Measurements from ENCODE around the gene PEPD.

PEPD gene

DNA sequence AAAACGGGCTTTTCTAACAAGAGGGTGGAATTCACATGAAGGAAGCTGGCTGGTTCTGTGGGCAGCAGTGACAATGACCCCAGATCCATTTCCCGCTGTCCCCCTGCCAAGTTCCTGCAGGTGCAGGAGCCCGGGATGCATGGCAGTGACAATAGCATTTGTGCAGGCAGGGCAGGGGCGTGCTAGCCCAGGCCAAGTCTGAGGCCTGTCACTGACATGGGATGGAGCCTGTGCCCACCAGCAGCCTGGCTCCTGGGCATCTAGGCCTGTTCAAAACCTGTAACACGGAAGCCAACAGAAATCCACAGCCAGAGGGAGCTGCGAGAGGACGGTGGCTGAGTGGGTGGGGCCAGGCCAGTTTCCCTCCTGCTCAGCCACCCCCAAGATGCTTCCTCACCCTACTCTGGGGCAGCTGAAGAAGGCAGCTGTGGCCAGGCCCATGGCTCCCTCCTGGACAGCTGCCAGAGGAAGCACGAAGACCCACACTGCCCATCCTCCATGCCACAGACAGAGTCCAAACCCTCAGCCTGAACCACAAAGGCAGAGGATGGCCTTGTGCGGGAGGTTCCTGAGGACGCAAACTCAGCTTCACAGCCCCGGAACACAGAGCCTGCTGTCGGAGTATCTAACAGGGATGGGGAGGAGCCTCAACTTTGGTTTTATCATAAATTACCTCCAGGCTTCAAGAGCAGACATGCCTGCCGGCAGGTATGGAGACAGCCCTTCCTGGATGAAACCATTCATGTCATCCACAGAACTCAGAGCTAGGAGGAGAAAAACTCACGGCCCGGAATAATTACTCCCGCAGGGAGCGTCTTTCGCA is 74.0 kb downstream of the PEPD start:
- Histone ChIP-seq H3K4me3 (IDR thresholded peaks at IDR 0.05; ENCODE audit: insufficient read depth, low read depth, low read length) (no peak overlapping the region), H3K4me1 (ENCODE audit: low read depth, poor library complexity, severe bottlenecking) (no peaks in the 10 kb centered on the region), H3K36me3 (ENCODE audit: insufficient read depth) (no peaks in the 10 kb centered on the region), H3K27me3 (ENCODE audit: insufficient read depth, low read depth) (no peaks in the 10 kb centered on the region), H4K20me1 (ENCODE audit: insufficient read depth) (no peaks in the 10 kb centered on the region), H3K4me2 (no peak overlapping the region), H3K79me2 (ENCODE audit: insufficient read depth, low read depth) (no peaks in the 10 kb centered on the region), H3K27ac (no peak overlapping the region), H2AFZ (ENCODE audit: low read depth) (no peak overlapping the region), H3K9ac (no peak overlapping the region)
- TF ChIP-seq, protein P1, sequence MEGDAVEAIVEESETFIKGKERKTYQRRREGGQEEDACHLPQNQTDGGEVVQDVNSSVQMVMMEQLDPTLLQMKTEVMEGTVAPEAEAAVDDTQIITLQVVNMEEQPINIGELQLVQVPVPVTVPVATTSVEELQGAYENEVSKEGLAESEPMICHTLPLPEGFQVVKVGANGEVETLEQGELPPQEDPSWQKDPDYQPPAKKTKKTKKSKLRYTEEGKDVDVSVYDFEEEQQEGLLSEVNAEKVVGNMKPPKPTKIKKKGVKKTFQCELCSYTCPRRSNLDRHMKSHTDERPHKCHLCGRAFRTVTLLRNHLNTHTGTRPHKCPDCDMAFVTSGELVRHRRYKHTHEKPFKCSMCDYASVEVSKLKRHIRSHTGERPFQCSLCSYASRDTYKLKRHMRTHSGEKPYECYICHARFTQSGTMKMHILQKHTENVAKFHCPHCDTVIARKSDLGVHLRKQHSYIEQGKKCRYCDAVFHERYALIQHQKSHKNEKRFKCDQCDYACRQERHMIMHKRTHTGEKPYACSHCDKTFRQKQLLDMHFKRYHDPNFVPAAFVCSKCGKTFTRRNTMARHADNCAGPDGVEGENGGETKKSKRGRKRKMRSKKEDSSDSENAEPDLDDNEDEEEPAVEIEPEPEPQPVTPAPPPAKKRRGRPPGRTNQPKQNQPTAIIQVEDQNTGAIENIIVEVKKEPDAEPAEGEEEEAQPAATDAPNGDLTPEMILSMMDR (conservative IDR thresholded peaks at IDR 0.05; ENCODE audit: low read depth, low read length) = no peak

DNA sequence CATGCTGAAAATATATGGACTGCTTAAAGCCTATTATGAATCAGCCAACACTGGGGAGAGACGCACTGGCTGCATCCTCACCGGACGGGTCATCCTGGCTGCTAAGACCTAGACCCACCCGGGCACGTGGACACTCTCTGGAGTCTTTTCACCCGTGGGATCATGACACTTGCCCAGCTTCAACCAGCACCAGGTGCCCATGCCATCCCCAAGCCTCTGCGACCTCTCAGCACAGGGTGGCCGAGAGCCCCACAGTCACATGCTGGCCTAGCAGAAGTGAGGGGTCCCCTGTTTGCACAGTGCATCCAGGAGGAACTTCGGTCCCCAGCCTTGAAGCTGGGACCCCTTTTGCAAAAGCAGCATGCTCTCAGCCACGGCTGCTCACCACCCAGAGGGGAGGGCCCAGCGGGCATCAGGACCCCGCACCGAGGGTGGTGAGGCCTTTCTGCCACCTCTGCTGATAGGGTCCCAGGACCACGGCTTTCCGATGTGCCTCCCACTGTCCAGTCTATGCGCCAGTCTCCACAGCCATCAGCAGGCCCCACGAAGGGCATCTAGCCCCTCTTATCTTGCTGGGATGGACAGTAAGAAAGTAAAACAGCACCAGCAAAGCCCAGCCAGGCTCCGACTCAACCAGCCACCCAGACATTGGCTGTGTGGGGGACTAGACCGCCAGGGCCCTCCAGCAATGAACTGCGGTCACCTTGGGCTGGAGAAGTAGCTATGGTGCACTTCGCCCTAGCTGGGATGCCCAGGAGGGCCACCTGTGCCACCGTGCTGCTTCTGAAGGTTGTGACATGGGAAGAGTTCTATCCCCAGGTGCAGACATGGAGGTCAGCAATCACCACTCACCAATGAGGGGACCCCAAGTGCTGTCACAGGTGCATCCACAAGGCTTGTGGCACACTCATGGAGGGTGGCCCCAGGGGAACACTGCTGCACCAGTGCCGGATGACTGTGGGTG is 75.0 kb downstream of the PEPD start:
- Histone ChIP-seq H3K9ac (no peak overlapping the region), H4K20me1 (ENCODE audit: insufficient read depth) (no peaks in the 10 kb centered on the region), H3K27ac (no peak overlapping the region), H3K4me3 (IDR thresholded peaks at IDR 0.05; ENCODE audit: insufficient read depth, low read depth, low read length) (no peak overlapping the region), H3K27me3 (ENCODE audit: insufficient read depth, low read depth) (no peaks in the 10 kb centered on the region), H3K36me3 (ENCODE audit: insufficient read depth) (no peaks in the 10 kb centered on the region), H3K79me2 (ENCODE audit: insufficient read depth, low read depth) (no peaks in the 10 kb centered on the region), H2AFZ (ENCODE audit: low read depth) (no peak overlapping the region), H3K4me2 (no peak overlapping the region), H3K4me1 (ENCODE audit: low read depth, poor library complexity, severe bottlenecking) (no peaks in the 10 kb centered on the region)
- TF ChIP-seq, protein P1 (conservative IDR thresholded peaks at IDR 0.05; ENCODE audit: low read depth, low read length) = no peak

DNA sequence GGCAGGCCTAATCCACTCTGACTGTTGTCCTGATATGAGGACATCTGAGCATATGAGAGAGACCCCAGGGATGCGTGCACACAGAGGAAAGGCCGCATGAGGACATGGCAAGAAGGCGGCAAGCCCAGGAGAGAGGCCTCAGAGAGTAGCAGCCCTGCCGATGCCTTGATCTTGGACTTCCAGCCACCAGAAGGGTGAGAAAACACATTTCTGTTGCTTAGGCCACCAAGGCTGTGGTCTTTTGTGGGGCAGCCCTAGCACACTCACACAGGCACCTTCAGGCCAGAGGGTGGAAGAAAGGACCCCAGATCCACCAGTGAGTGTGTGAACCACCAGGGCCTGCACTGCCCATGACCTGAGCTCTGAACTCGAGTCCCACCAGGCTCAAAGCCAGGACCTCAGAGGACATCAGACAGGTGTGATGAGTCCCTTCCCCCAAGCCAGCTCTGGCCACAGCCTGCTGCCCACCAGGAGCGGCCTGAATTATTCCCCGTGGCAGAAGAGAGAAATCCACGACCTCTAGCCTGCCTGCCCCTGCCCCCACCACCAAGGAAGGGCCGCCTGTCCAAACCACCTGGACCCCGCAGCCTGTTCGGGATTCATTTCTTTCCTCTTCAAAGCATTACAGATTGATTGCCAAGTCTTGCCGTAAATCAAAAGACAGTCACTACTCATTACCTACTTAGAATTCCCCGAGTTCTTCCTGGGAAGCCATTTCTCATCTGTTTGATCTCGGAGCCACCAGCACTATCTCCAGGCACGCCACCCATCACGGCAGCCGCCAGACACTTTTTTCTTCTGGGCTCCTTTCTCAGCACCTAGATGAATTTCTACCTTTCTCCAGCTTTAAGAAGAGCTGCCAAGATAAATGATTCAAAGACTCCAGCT is 75.9 kb downstream of the PEPD start:
- Histone ChIP-seq H3K36me3 (ENCODE audit: insufficient read depth) (no peaks in the 10 kb centered on the region), H3K27me3 (ENCODE audit: insufficient read depth, low read depth) (no peaks in the 10 kb centered on the region), H3K27ac (no peak overlapping the region), H3K9ac (no peak overlapping the region), H3K4me1 (ENCODE audit: low read depth, poor library complexity, severe bottlenecking) (no peaks in the 10 kb centered on the region), H2AFZ (ENCODE audit: low read depth) (no peak overlapping the region), H4K20me1 (ENCODE audit: insufficient read depth) (no peaks in the 10 kb centered on the region), H3K4me3 (IDR thresholded peaks at IDR 0.05; ENCODE audit: insufficient read depth, low read depth, low read length) (no peak overlapping the region), H3K4me2 (no peak overlapping the region), H3K79me2 (ENCODE audit: insufficient read depth, low read depth) (no peaks in the 10 kb centered on the region)
- TF ChIP-seq, protein P1 (conservative IDR thresholded peaks at IDR 0.05; ENCODE audit: low read depth, low read length) = no peak
